Measurements from ENCODE around the gene KLF1.
"Not testable (repeated sequence)": the region's sequence is repeated elsewhere in the genome, so short reads cannot be mapped to it uniquely, and the experiment has no call there.

The KLF1 gene

GRCh38 chr19:12891553-12892021 is 4.6 kb upstream of the KLF1 start:
- H3K4me3 ChIP-seq (ENCODE audit: control insufficient read depth, low read depth, low read length), result peak overlapping the region; percentile 96
- no peak for DNase-seq (ENCODE audit: low read depth)
- TF ChIP-seq CTCF (IDR thresholded peaks at IDR 0.05; ENCODE audit: control insufficient read depth, insufficient read depth, low read depth, low read length, missing control alignments), result no peak

- peak; percentile 93 for DNase-seq (ENCODE audit: low read depth)
- no peak for TF ChIP-seq CTCF (IDR thresholded peaks at IDR 0.05; ENCODE audit: control insufficient read depth, insufficient read depth, low read depth, low read length, missing control alignments)
- peak within 1 kb of the TSS; percentile 96 for H3K4me3 ChIP-seq (ENCODE audit: control insufficient read depth, low read depth, low read length)
These were observed 4.0 kb upstream of the KLF1 start, which contains the start of gene GCDH for GRCh38 chr19:12890787-12891552. Gene GCDH, plus strand, starts transcription at chr19:12891160. Its CDS starts 145 bp downstream, at chr19:12891305.

GRCh38 chr19:12890299-12890786 is 3.3 kb upstream of the KLF1 start:
- peak overlapping the region; percentile 1; the same call in 1 of the 2 replicates for H3K4me3 ChIP-seq (ENCODE audit: control insufficient read depth, low read depth, low read length)
- DNase-seq (ENCODE audit: low read depth), result not testable (repeated sequence)

GRCh38 chr19:12888006-12888603 is 1.1 kb upstream of the KLF1 start:
- DNase-seq (ENCODE audit: low read depth), result no peak

GRCh38 chr19:12886651-12886968 is 391 bp downstream of the KLF1 start:
- DNase-seq (ENCODE audit: low read depth), result no peak
- H3K4me3 ChIP-seq (ENCODE audit: control insufficient read depth, low read depth, low read length), result no peak overlapping the region
- no peak for TF ChIP-seq CTCF (IDR thresholded peaks at IDR 0.05; ENCODE audit: control insufficient read depth, insufficient read depth, low read depth, low read length, missing control alignments)

More at GRCh38 chr19:12888006-12888603, 1.1 kb upstream of the KLF1 start:
- no peak for TF ChIP-seq CTCF (IDR thresholded peaks at IDR 0.05; ENCODE audit: control insufficient read depth, insufficient read depth, low read depth, low read length, missing control alignments)
- no peak overlapping the region for H3K4me3 ChIP-seq (ENCODE audit: control insufficient read depth, low read depth, low read length)

- H3K4me3 ChIP-seq (ENCODE audit: control insufficient read depth, low read depth, low read length), result no peak overlapping the region; the same call in 1 of the 2 replicates
- no peak for DNase-seq (ENCODE audit: low read depth)
- TF ChIP-seq CTCF (IDR thresholded peaks at IDR 0.05; ENCODE audit: control insufficient read depth, insufficient read depth, low read depth, low read length, missing control alignments), result no peak
These were observed 1.0 kb downstream of the KLF1 start for GRCh38 chr19:12885749-12886650.

Measured in AG09309 (cell line).